H1 (cell line): ENCODE data around the gene CNTF. TPM values are rescaled to one million over a fixed set of nuclear protein-coding genes. Genes with fewer than 3 reads are reported as not detected.

Experiments used
- CTCF ChIA-PET: fragments of 300-600 bp; sonication (Branson Sonifier 250); formaldehyde crosslinking; loops from one replicate; lab custom pipeline; 2021; ENCODE audit not compliant: partially characterized antibody; lab: Charles Lee
- POLR2A ChIA-PET: fragments of 300-600 bp; sonication (Branson Sonifier 250); formaldehyde crosslinking; loops from one replicate; lab custom pipeline; 2021; ENCODE audit warnings: inconsistent platforms; ENCODE audit not compliant: partially characterized antibody; lab: Charles Lee
- DNase-seq, 2 experiments: peaks; one replicate each; pipeline versions ENCODE4 v3.0.0 to v3.0.0-alpha.2; 2010 to 2022; ENCODE audit warnings: low spot score in 2 of 2, low read depth in 1 of 2, mixed read lengths in 1 of 2
- FAIRE-seq: peaks from 2 replicates; lab custom pipeline; 2011; peaks lifted over from hg19 to GRCh38; lab: Jason Lieb, UNC
- H2AFZ ChIP-seq: 2 replicates; pipeline ENCODE4 v1.8.1; 2012; ENCODE audit warnings: low read length, inconsistent platforms
- H2AK5ac ChIP-seq: 2 replicates; pipeline ENCODE4 v1.6.1; 2013; ENCODE audit warnings: low read depth, low read length
- H2BK120ac ChIP-seq: replicated peaks from 2 replicates; pipeline ENCODE3; 2013; ENCODE audit warnings: low read depth, low read length, inconsistent platforms
- H2BK12ac ChIP-seq: 2 replicates; pipeline ENCODE4 v1.6.1; 2013; ENCODE audit warnings: low read depth, low read length
- H2BK15ac ChIP-seq: 2 replicates; pipeline ENCODE4 v1.6.1; 2013; ENCODE audit warnings: low read length
- H2BK20ac ChIP-seq: 2 replicates; pipeline ENCODE4 v1.6.1; 2013; ENCODE audit warnings: low read length
- H2BK5ac ChIP-seq: 2 replicates; pipeline ENCODE4 v1.6.1; 2013; ENCODE audit warnings: low read depth, low read length
- H3K14ac ChIP-seq: 2 replicates; pipeline ENCODE4 v1.6.1; 2013; ENCODE audit warnings: inconsistent platforms; ENCODE audit not compliant: insufficient read length
- H3K18ac ChIP-seq: 2 replicates; pipeline ENCODE4 v1.6.1; 2013; ENCODE audit warnings: low read length; ENCODE audit errors: extremely low read depth
- H3K23ac ChIP-seq: 2 replicates; pipeline ENCODE4 v1.6.1; 2013; ENCODE audit warnings: inconsistent platforms; ENCODE audit not compliant: insufficient read length
- H3K23me2 ChIP-seq: 2 replicates; pipeline ENCODE4 v1.6.1; 2013; ENCODE audit warnings: low read depth, low read length
- H3K27ac ChIP-seq: 2 replicates; pipeline ENCODE4 v1.6.1; 2011; ENCODE audit warnings: low read depth, low read length, inconsistent platforms
- H3K27me3 ChIP-seq, 4 experiments: replicated peaks in 1 of 4; 1 replicate in 1 of 4; 2 replicates in 3 of 4; pipeline versions ENCODE4 v1.6.1 to v1.8.1; 2011 to 2013; ENCODE audit warnings: low read length in 3 of 4, mild to moderate bottlenecking in 3 of 4, inconsistent platforms in 2 of 4, mixed read lengths in 2 of 4, moderate library complexity in 1 of 4; ENCODE audit not compliant: control insufficient read depth in 3 of 4, insufficient read depth in 3 of 4; ENCODE audit errors: extremely low read depth in 1 of 4
- H3K36me3 ChIP-seq, 4 experiments: 2 replicates each; pipeline versions ENCODE4 v1.6.1 to v1.8.1; 2011 to 2013; ENCODE audit warnings: mild to moderate bottlenecking in 4 of 4, low read length in 3 of 4, moderate library complexity in 2 of 4, control low read depth in 1 of 4, inconsistent platforms in 1 of 4; ENCODE audit not compliant: insufficient read depth in 4 of 4, control insufficient read depth in 2 of 4
- H3K4ac ChIP-seq: replicated peaks from 2 replicates; pipeline ENCODE3; 2013; ENCODE audit warnings: low read length, low read depth, mixed read lengths, inconsistent platforms; ENCODE audit not compliant: insufficient read length
- H3K4me1 ChIP-seq, 4 experiments: replicated peaks in 1 of 4; 1 replicate in 1 of 4; 2 replicates in 3 of 4; pipeline versions ENCODE4 v1.6.1 to v1.8.1; 2011 to 2013; ENCODE audit warnings: low read length in 3 of 4, inconsistent platforms in 2 of 4, mixed read lengths in 1 of 4; ENCODE audit not compliant: insufficient read depth in 4 of 4, control insufficient read depth in 3 of 4
- H3K4me2 ChIP-seq, 2 experiments: 2 replicates each; pipeline versions ENCODE4 v1.6.1 to v1.8.1; 2011 to 2013; ENCODE audit warnings: low read depth in 2 of 2, low read length in 2 of 2, control low read depth in 1 of 2, inconsistent platforms in 1 of 2, mild to moderate bottlenecking in 1 of 2; ENCODE audit not compliant: insufficient read depth in 1 of 2
- H3K4me3 ChIP-seq, 4 experiments: fragments of 200-600, 300-600 bp in 1 of 4; sonication (generic), shearing (Covaris generic), sonication (Bioruptor Twin) in 1 of 4; 2 replicates each; pipeline versions ENCODE4 v1.5.1 to v1.8.1; 2011 to 2016; ENCODE audit warnings: low read length in 4 of 4, low read depth in 3 of 4, control low read depth in 2 of 4, inconsistent platforms in 2 of 4, mild to moderate bottlenecking in 2 of 4, mixed read lengths in 1 of 4, moderate library complexity in 1 of 4; ENCODE audit not compliant: insufficient read depth in 2 of 4; ENCODE audit errors: extremely low read depth in 1 of 4
- H3K56ac ChIP-seq: replicated peaks from 2 replicates; pipeline ENCODE3; 2013; ENCODE audit warnings: low read depth, mild to moderate bottlenecking, mixed read lengths, low read length, inconsistent platforms; ENCODE audit not compliant: insufficient read length
- H3K79me1 ChIP-seq: 2 replicates; pipeline ENCODE4 v1.6.1; 2013; ENCODE audit warnings: low read depth, low read length, control low read depth
- H3K79me2 ChIP-seq, 2 experiments: 2 replicates each; pipeline versions ENCODE4 v1.6.1 to v1.8.1; 2012 to 2013; ENCODE audit warnings: low read length in 2 of 2, mild to moderate bottlenecking in 2 of 2, inconsistent platforms in 1 of 2; ENCODE audit not compliant: insufficient read depth in 2 of 2, control insufficient read depth in 1 of 2
- H3K9ac ChIP-seq, 4 experiments: replicated peaks in 1 of 4; 1 replicate in 1 of 4; 2 replicates in 3 of 4; pipeline versions ENCODE4 v1.6.1 to v1.8.1; 2011 to 2013; ENCODE audit warnings: low read depth in 3 of 4, low read length in 3 of 4, control low read depth in 2 of 4, mild to moderate bottlenecking in 2 of 4, moderate library complexity in 2 of 4, inconsistent platforms in 1 of 4; ENCODE audit errors: extremely low read depth in 1 of 4
- H3K9me3 ChIP-seq, 2 experiments: 2 replicates each; pipeline versions ENCODE4 v1.6.1 to v1.8.1; 2012 to 2013; ENCODE audit warnings: mild to moderate bottlenecking in 2 of 2, moderate library complexity in 2 of 2, control low read depth in 1 of 2, inconsistent platforms in 1 of 2, low read depth in 1 of 2, low read length in 1 of 2, mixed read lengths in 1 of 2; ENCODE audit not compliant: insufficient read depth in 2 of 2
- H4K20me1 ChIP-seq, 2 experiments: replicated peaks in 1 of 2; 2 replicates each; pipeline versions ENCODE3 to v1.8.1; 2011 to 2013; ENCODE audit warnings: inconsistent platforms in 2 of 2, low read length in 2 of 2, mild to moderate bottlenecking in 1 of 2; ENCODE audit not compliant: insufficient read depth in 2 of 2, control insufficient read depth in 1 of 2
- H4K5ac ChIP-seq: 2 replicates; pipeline ENCODE4 v1.6.1; 2013; ENCODE audit warnings: low read length, low read depth, mixed read lengths, inconsistent platforms; ENCODE audit not compliant: insufficient read length
- H4K8ac ChIP-seq: 2 replicates; pipeline ENCODE4 v1.8.0; 2013; ENCODE audit warnings: mild to moderate bottlenecking, moderate library complexity, low read length, inconsistent platforms; ENCODE audit not compliant: insufficient read depth; ENCODE audit errors: extremely low read depth
- H4K91ac ChIP-seq: replicated peaks from 2 replicates; pipeline ENCODE3; 2013; ENCODE audit warnings: low read length, mixed read lengths, inconsistent platforms; ENCODE audit not compliant: insufficient read length
- ASH2L ChIP-seq: fragments of 200-600, 300-600 bp; sonication (generic); IDR thresholded peaks from one replicate; pipeline ENCODE4 v1.7.1; 2017; ENCODE audit warnings: low read length
- ATF2 ChIP-seq: IDR thresholded peaks from 2 replicates; pipeline ENCODE4 v1.6.1; 2012; ENCODE audit warnings: low read length, inconsistent platforms
- CBX8 ChIP-seq: fragments of 300-800, 300-1000 bp; sonication (generic); IDR thresholded peaks from 2 replicates; pipeline ENCODE4 v1.7.1; 2016; ENCODE audit warnings: low read depth, low read length, borderline replicate concordance
- CTBP2 ChIP-seq: IDR thresholded peaks from 2 replicates; pipeline ENCODE4 v1.7.0; 2011; ENCODE audit warnings: borderline replicate concordance, mild to moderate bottlenecking, moderate library complexity, mixed read lengths, low read length; ENCODE audit not compliant: insufficient read depth, insufficient read length
- CTCF ChIP-seq, 3 experiments: IDR thresholded peaks; 1 replicate in 2 of 3; 2 replicates in 1 of 3; pipeline versions ENCODE4 v1.5.1 to v1.6.1; 2011; ENCODE audit warnings: low read length in 3 of 3, mild to moderate bottlenecking in 3 of 3, inconsistent platforms in 2 of 3, low read depth in 1 of 3, moderate library complexity in 1 of 3; ENCODE audit not compliant: insufficient read depth in 1 of 3; ENCODE audit errors: control extremely low read depth in 1 of 3
- SIN3A ChIP-seq, 2 experiments: IDR thresholded peaks in 1 of 2; conservative IDR thresholded peaks in 1 of 2; 2 replicates each; pipeline ENCODE4 v1.6.1; 2011 to 2012; ENCODE audit warnings: low read length in 2 of 2, improper control_type of control experiment in 1 of 2, low read depth in 1 of 2, mild to moderate bottlenecking in 1 of 2
- WGBS, 2 experiments: shearing (Covaris generic) in 1 of 2; methylation state at CpG; one replicate each; pipeline versions ENCODE4 v1.1.6 to v1.1.7; 2013 to 2015; ENCODE audit warnings: low lambda C conversion rate in 2 of 2, mixed read lengths in 2 of 2, inconsistent platforms in 1 of 2, low coverage in 1 of 2, missing lambda C conversion rate in 1 of 2; ENCODE audit not compliant: insufficient replicate concordance in 2 of 2, insufficient coverage in 1 of 2, insufficient read length in 1 of 2; ENCODE audit errors: extremely low coverage in 1 of 2, missing lambda C conversion rate in 1 of 2; 5-methylcytosine and 5-hydroxymethylcytosine counted together
- polyA plus RNA-seq, 7 experiments: library from polyadenylated mRNA; depleted of rRNA in 3 of 7; stranded (reverse) in 5 of 7; unstranded in 2 of 7; fragments of >200 nt in 5 of 7; fragments of 200-250 nt in 2 of 7; gene quantifications; 1 replicate in 5 of 7; 2 replicates in 1 of 7; 4 replicates in 1 of 7; pipeline versions ENCODE4 v1.2.1 to v1.2.3, GENCODE V29; 2011 to 2013; ENCODE audit warnings: missing spikeins in 2 of 7, mixed read lengths in 2 of 7
- total RNA-seq: library from RNA; stranded (reverse); fragmentation: NEBNext Ultra II Directional; extraction: Animal tissue kit (Norgen Biotek cat#: 25700); gene quantifications from 2 replicates; pipeline ENCODE4 v1.2.1, GENCODE V29; 2021

CNTF gene
- total and polyA plus RNA-seq, 2 of the 8 experiments (the other 6 are each of a cell fraction or from before 2014, with no cell fraction given), result 0.41 to 1.5 TPM

- Histone ChIP-seq H3K14ac (no peak overlapping the region), H2BK15ac (no peak overlapping the region), H3K4ac (no peak overlapping the region), H3K27ac (0 out of 2 replicates have a peak overlapping the region, but pooled peaks have one; percentile 79), H3K36me3 (peaks cover 0 to 7% (median 0%) of the 10 kb centered on the region in 4 experiments; a peak in 1 of 8 replicates), H4K20me1 (peaks cover 0 to under 1% of the 10 kb centered on the region in 2 experiments), H3K9me3 (no peaks in the 10 kb centered on the region), H2BK20ac (no peak overlapping the region), H3K18ac (peak overlapping the region; percentile 32; the same call in 1 of the 2 replicates), H2AFZ (no peak overlapping the region), H3K23ac (no peak overlapping the region), H3K4me2 (peak overlapping the region; percentile 78 to 82), H2AK5ac (no peak overlapping the region), H4K91ac (no peak overlapping the region), H3K79me1 (no peaks in the 10 kb centered on the region), H3K9ac (peak overlapping the region in 2 of 4 experiments; percentile 80 to 100; a peak in 2 of 7 replicates), H3K4me3 (peak overlapping the region; percentile 96 to 100 (median 98)), H3K56ac (no peak overlapping the region), H4K8ac (no peak overlapping the region), H4K5ac (no peak overlapping the region), H2BK5ac (no peak overlapping the region; the same call in 1 of the 2 replicates), H3K27me3 (no peaks in the 10 kb centered on the region), H3K23me2 (no peaks in the 10 kb centered on the region), H2BK120ac (no peak overlapping the region), H3K79me2 (peaks cover 6 to 26% of the 10 kb centered on the region in 2 experiments; a peak in 3 of 4 replicates), H2BK12ac (no peak overlapping the region), H3K4me1 (peaks cover 0 to 2% (median 2%) of the 10 kb centered on the region in 4 experiments; a peak in 4 of 7 replicates)
- no peak for DNase-seq
- ChIA-PET CTCF (interaction anchor here (0.6 to 3.1 kb wide), 15 partner anchors 9 to 844 kb away, joined by 3 to 26 read pairs (median 3); no protein-coding TSS in a partner anchor), POLR2A (interaction anchor here (0.6 to 2.0 kb wide), 11 partner anchors 9 to 1314 kb away, joined by 3 to 13 read pairs (median 3); no protein-coding TSS in a partner anchor)
- no peak for FAIRE-seq
- WGBS, 2 experiments, result 73% methylated on average over 4 of the region's 4 CpGs; no CpG with 5 or more reads in 1 of the 2 experiments
- TF ChIP-seq CTCF (IDR thresholded peaks at IDR 0.05; ENCODE audit: control extremely low read depth in 1 of 3, insufficient read depth in 1 of 3, low read depth in 1 of 3, low read length in 3 of 3), result peak in 1 of 3 experiments; percentile 13; a peak in 2 of 4 replicates
- TF ChIP-seq ATF2, result no peak
- TF ChIP-seq CTBP2, result no peak
- no peak for TF ChIP-seq ASH2L
- no peak for TF ChIP-seq CBX8
- TF ChIP-seq SIN3A (conservative IDR thresholded peaks at IDR 0.05 in 1 of 2, IDR thresholded peaks at IDR 0.05 in 1 of 2; ENCODE audit: low read depth in 1 of 2, low read length in 2 of 2), result 0 out of 4 replicates have a peak, but pooled peaks of 1 of the 2 experiments have one; percentile 27
These were observed 45.5 kb upstream of the CNTF start for GRCh38 chr11:58576887-58577471.
